Adrenal gland (tissue), 5 donors: Measurements from ENCODE around the gene SUPT5H.

Source experiments
- POLR2A ChIP-seq, 2 donors: fragments of 450-650 bp; IDR thresholded peaks; one replicate each; pipeline ENCODE4 v1.6.1; 2017; ENCODE audit warnings: antibody characterized with exemption in 2 of 2, mild to moderate bottlenecking in 2 of 2, moderate library complexity in 1 of 2
- TF ChIP-seq, protein P1 (sequence below), 6 experiments: fragments of 450-650 bp in 4 of 6; fragments of 200-600 bp in 2 of 6; sonication (generic) in 1 of 6; IDR thresholded peaks; 1 replicate in 5 of 6; 2 replicates in 1 of 6; pipeline versions ENCODE4 v1.5.1 to v1.8.0; 2016 to 2021; ENCODE audit warnings: antibody characterized with exemption in 6 of 6, mild to moderate bottlenecking in 2 of 6, moderate library complexity in 1 of 6
- donor health status: DM: no; HTN: no; CAD: no.

DNA sequence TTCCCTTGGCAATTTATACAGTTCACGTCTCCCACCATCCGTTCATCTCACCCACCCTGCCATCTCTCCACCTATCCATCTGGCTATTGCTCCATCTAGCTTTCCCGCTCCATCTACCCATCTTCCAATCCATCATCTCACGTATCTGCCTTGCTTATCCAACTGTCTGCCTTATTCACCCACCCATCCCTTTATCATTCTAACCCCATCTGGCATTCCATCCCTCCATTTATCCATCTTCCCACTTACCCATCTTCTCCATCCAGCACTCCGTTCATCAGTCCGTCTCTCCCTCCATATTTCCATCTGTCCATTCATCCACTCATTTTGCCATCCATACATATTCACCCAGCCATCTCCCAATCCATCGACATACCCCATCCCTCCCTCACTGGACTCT lies 19.6 kb upstream of the SUPT5H start:
- TF ChIP-seq, protein P1, sequence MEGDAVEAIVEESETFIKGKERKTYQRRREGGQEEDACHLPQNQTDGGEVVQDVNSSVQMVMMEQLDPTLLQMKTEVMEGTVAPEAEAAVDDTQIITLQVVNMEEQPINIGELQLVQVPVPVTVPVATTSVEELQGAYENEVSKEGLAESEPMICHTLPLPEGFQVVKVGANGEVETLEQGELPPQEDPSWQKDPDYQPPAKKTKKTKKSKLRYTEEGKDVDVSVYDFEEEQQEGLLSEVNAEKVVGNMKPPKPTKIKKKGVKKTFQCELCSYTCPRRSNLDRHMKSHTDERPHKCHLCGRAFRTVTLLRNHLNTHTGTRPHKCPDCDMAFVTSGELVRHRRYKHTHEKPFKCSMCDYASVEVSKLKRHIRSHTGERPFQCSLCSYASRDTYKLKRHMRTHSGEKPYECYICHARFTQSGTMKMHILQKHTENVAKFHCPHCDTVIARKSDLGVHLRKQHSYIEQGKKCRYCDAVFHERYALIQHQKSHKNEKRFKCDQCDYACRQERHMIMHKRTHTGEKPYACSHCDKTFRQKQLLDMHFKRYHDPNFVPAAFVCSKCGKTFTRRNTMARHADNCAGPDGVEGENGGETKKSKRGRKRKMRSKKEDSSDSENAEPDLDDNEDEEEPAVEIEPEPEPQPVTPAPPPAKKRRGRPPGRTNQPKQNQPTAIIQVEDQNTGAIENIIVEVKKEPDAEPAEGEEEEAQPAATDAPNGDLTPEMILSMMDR (IDR thresholded peaks at IDR 0.05) = no peak
- TF ChIP-seq POLR2A (IDR thresholded peaks at IDR 0.05) = no peak
